ENCODE data around the gene SYNDIG1. TPM values are rescaled to one million over a fixed set of nuclear protein-coding genes. Genes with fewer than 3 reads are reported as not detected.

Gene SYNDIG1
- total and polyA plus RNA-seq, 9 of the 15 experiments (the other 6 are each of a cell fraction or from before 2014, with no cell fraction given) = not detected

- Histone ChIP-seq H3K4me1 (replicated peaks in 1 of 2; ENCODE audit: control insufficient read depth in 2 of 2, insufficient read depth in 2 of 2, low read length in 2 of 2) (no peaks in the 10 kb centered on the region), H3K4me2 (ENCODE audit: insufficient read depth, low read length) (no peak overlapping the region), H3K4me3 (no peak overlapping the region), H4K20me1 (replicated peaks; ENCODE audit: control insufficient read depth, insufficient read depth, low read length) (0 out of 2 replicates have a peak, but pooled peaks cover 4% of the 10 kb centered on the region), H3K36me3 (ENCODE audit: control insufficient read depth, insufficient read depth, low read length) (no peaks in the 10 kb centered on the region), H3K27me3 (ENCODE audit: control insufficient read depth in 2 of 2, insufficient read depth in 2 of 2, low read length in 2 of 2) (no peaks in the 10 kb centered on the region), H3K9me1 (ENCODE audit: control insufficient read depth, insufficient read depth, low read length) (no peaks in the 10 kb centered on the region), H3K9ac (ENCODE audit: insufficient read depth in 1 of 2, low read depth in 2 of 2, low read length in 2 of 2) (no peak overlapping the region), H3K27ac (ENCODE audit: extremely low read depth, low read depth, low read length) (no peak overlapping the region), H3K9me3 (replicated peaks; ENCODE audit: control insufficient read depth, insufficient read depth, low read depth, low read length) (no peaks in the 10 kb centered on the region), H3K79me2 (ENCODE audit: control insufficient read depth, insufficient read depth, low read length) (no peaks in the 10 kb centered on the region), H2AFZ (ENCODE audit: low read depth, low read length) (no peak overlapping the region)
- ATAC-seq = no peak
- in situ Hi-C loops (cut with MboI) (no loop called here), intact Hi-C loops (cut with micrococcal nuclease) (no loop called here)
- DNase-seq (ENCODE audit: extremely low read depth in 1 of 4, low spot score in 3 of 4) = no peak
- 0% methylated on average over 7 of the region's 8 CpGs for WGBS (ENCODE audit: insufficient coverage, low coverage, missing lambda C conversion rate)
- CTCF ChIA-PET (ENCODE audit: low intra/inter-chr PET ratio) = no interaction called here
- no TSS peak for BruUV-seq (replicated peaks)
- FAIRE-seq = no peak
- POLR2A ChIA-PET = no interaction called here
- TF ChIP-seq SP2 (IDR thresholded peaks at IDR 0.05; ENCODE audit: extremely low read depth, low read depth, low read length, poor library complexity, severe bottlenecking) (no peak), ZNF561 (CRISPR knock-in tag; conservative IDR thresholded peaks at IDR 0.05) (no peak), MNT (conservative IDR thresholded peaks at IDR 0.05) (no peak), FOXA1 (IDR thresholded peaks at IDR 0.05; ENCODE audit: borderline replicate concordance) (no peak), COPS2 (conservative IDR thresholded peaks at IDR 0.05) (no peak), HDAC2 (IDR thresholded peaks at IDR 0.05) (no peak), MLLT1 (IDR thresholded peaks at IDR 0.05) (no peak), USF2 (CRISPR knock-in tag; IDR thresholded peaks at IDR 0.05) (no peak), ZNF589 (CRISPR knock-in tag; IDR thresholded peaks at IDR 0.05; ENCODE audit: low read depth) (no peak), ZNF609 (CRISPR knock-in tag; IDR thresholded peaks at IDR 0.05; ENCODE audit: borderline replicate concordance) (no peak), E2F8 (IDR thresholded peaks at IDR 0.05; ENCODE audit: low read depth, partially characterized antibody) (no peak)
Observed at GRCh38 chr20:24495266-24495665, 25.8 kb downstream of the SYNDIG1 start.
